HEK293T (cell line): ENCODE measurements around the gene ZNF273.
"Not testable (repeated sequence)": the region's sequence is repeated elsewhere in the genome, so short reads cannot be mapped to it uniquely, and the experiment has no call there.

Experiments
- CTCF ChIA-PET: fragments of 350-600 bp; formaldehyde crosslinking; extraction: SDS; loops from one replicate; lab custom pipeline; 2021; ENCODE audit warnings: antibody characterized with exemption, inconsistent platforms; lab: Yijun Ruan, JAX
- POLR2A ChIA-PET: fragments of 350-600 bp; formaldehyde crosslinking; extraction: SDS; loops from one replicate; lab custom pipeline; 2020; ENCODE audit warnings: antibody characterized with exemption, inconsistent platforms; lab: Yijun Ruan, JAX
- DNase-seq: peaks from one replicate; pipeline ENCODE4 v3.0.0; 2012; ENCODE audit warnings: mixed read lengths; ENCODE audit errors: extremely low spot score
- ARNT ChIP-seq: fragments of 450-650 bp; IDR thresholded peaks from 2 replicates; pipeline ENCODE4 v1.6.1; 2017; ENCODE audit warnings: mild to moderate bottlenecking
- BHLHE40 ChIP-seq: fragments of 450-650 bp; IDR thresholded peaks from 2 replicates; pipeline ENCODE4 v1.6.1; 2016; ENCODE audit warnings: mild to moderate bottlenecking, moderate library complexity, borderline replicate concordance
- CTBP1 ChIP-seq: fragments of 450-650 bp; IDR thresholded peaks from 2 replicates; pipeline ENCODE4 v1.6.1; 2016; ENCODE audit warnings: borderline replicate concordance
- ELF4 ChIP-seq: fragments of 450-650 bp; IDR thresholded peaks from 2 replicates; pipeline ENCODE4 v1.6.1; 2017; ENCODE audit warnings: antibody characterized with exemption
- FOXA1 ChIP-seq: fragments of 450-650 bp; IDR thresholded peaks from 2 replicates; pipeline ENCODE4 v1.6.1; 2016; ENCODE audit warnings: mild to moderate bottlenecking
- FOXK2 ChIP-seq: fragments of 450-650 bp; IDR thresholded peaks from 2 replicates; pipeline ENCODE4 v1.6.1; 2016; ENCODE audit warnings: mild to moderate bottlenecking
- FOXM1 ChIP-seq: fragments of 450-650 bp; IDR thresholded peaks from 2 replicates; pipeline ENCODE4 v1.6.1; 2017; ENCODE audit warnings: mild to moderate bottlenecking, borderline replicate concordance
- HDGF ChIP-seq: fragments of 450-650 bp; IDR thresholded peaks from 2 replicates; pipeline ENCODE4 v1.6.1; 2017; ENCODE audit warnings: antibody characterized with exemption, borderline replicate concordance
- L3MBTL2 ChIP-seq: fragments of 450-650 bp; conservative IDR thresholded peaks from 2 replicates; pipeline ENCODE4 v1.6.1; 2016; ENCODE audit warnings: mild to moderate bottlenecking
- LEF1 ChIP-seq: fragments of 450-650 bp; IDR thresholded peaks from 2 replicates; pipeline ENCODE4 v1.6.1; 2017; ENCODE audit warnings: mild to moderate bottlenecking, borderline replicate concordance
- NFRKB ChIP-seq: fragments of 450-650 bp; IDR thresholded peaks from 2 replicates; pipeline ENCODE4 v1.6.1; 2016; ENCODE audit warnings: mild to moderate bottlenecking, moderate library complexity
- PKNOX1 ChIP-seq: fragments of 450-650 bp; IDR thresholded peaks from 2 replicates; pipeline ENCODE4 v1.6.1; 2016
- SP1 ChIP-seq: fragments of 450-650 bp; IDR thresholded peaks from 2 replicates; pipeline ENCODE4 v1.6.1; 2017
- SUZ12 ChIP-seq: fragments of 450-650 bp; IDR thresholded peaks from 2 replicates; pipeline ENCODE4 v1.6.1; 2016; ENCODE audit warnings: mild to moderate bottlenecking
- TARDBP ChIP-seq: fragments of 450-650 bp; IDR thresholded peaks from 2 replicates; pipeline ENCODE4 v1.6.1; 2016
- ZNF384 ChIP-seq: fragments of 450-650 bp; IDR thresholded peaks from 2 replicates; pipeline ENCODE4 v1.6.1; 2016

Gene ZNF273

GRCh38 chr7:64888901-64889685 is 14.0 kb upstream of the ZNF273 start:
- POLR2A ChIA-PET = no interaction called here
- no peak for TF ChIP-seq PKNOX1
- TF ChIP-seq SP1 = no peak
- no peak for DNase-seq
- CTCF ChIA-PET = no interaction called here

- POLR2A ChIA-PET = no interaction called here
- DNase-seq = no peak
- TF ChIP-seq LEF1 = no peak
- no peak for TF ChIP-seq FOXM1
- TF ChIP-seq SUZ12 = no peak
- no peak for TF ChIP-seq ELF4
- TF ChIP-seq FOXK2 = no peak
- TF ChIP-seq HDGF = no peak
- TF ChIP-seq ZNF384 = no peak
- no peak for TF ChIP-seq TARDBP
- no peak for TF ChIP-seq CTBP1
- TF ChIP-seq SP1 = no peak
- no peak for TF ChIP-seq PKNOX1
- TF ChIP-seq FOXA1 = no peak
- TF ChIP-seq ARNT = no peak
- TF ChIP-seq BHLHE40 = no peak
- TF ChIP-seq L3MBTL2 = no peak
- no peak for TF ChIP-seq NFRKB
- CTCF ChIA-PET = no interaction called here
Observed at GRCh38 chr7:64889686-64890162, 13.3 kb upstream of the ZNF273 start.

GRCh38 chr7:64890273-64890672 is 12.8 kb upstream of the ZNF273 start:
- POLR2A ChIA-PET, DNase-seq, CTCF ChIA-PET: not testable (repeated sequence)

- POLR2A ChIA-PET = no interaction called here
Observed at GRCh38 chr7:64890761-64891362, 12.2 kb upstream of the ZNF273 start.

GRCh38 chr7:64891363-64892081 is 11.6 kb upstream of the ZNF273 start:
- DNase-seq, CTCF ChIA-PET: not testable (repeated sequence)
- POLR2A ChIA-PET = interaction anchor here (1.3 kb wide), 1 partner anchor 12 kb away, joined by 3 read pairs; the partner anchor contains the start of gene ZNF273

More at GRCh38 chr7:64890761-64891362, 12.2 kb upstream of the ZNF273 start:
- TF ChIP-seq TARDBP (no peak), FOXA1 (no peak), NFRKB (no peak), ELF4 (no peak), HDGF (no peak), L3MBTL2 (no peak), FOXM1 (no peak), BHLHE40 (no peak), SUZ12 (no peak), LEF1 (no peak), CTBP1 (no peak)
- CTCF ChIA-PET = no interaction called here
- no peak for DNase-seq

- ChIA-PET POLR2A (interaction anchor here (1.3 kb wide), 1 partner anchor 11 kb away, joined by 3 read pairs; the partner anchor contains the start of gene ZNF273), CTCF (no interaction called here)
- DNase-seq = no peak
- TF ChIP-seq PKNOX1 (no peak), ARNT (no peak), NFRKB (no peak), FOXM1 (no peak), HDGF (no peak), CTBP1 (no peak), L3MBTL2 (no peak), FOXK2 (no peak), ELF4 (no peak), TARDBP (no peak)
Observed at GRCh38 chr7:64892116-64892515, 11.0 kb upstream of the ZNF273 start.
